ENCODE measurements around the gene TREM1. TPM values are rescaled to one million over a fixed set of nuclear protein-coding genes. Genes with fewer than 3 reads are reported as not detected.
"Not testable (repeated sequence)": the region's sequence is repeated elsewhere in the genome, so short reads cannot be mapped to it uniquely, and the experiment has no call there.

TREM1 gene
- total RNA-seq, 1 donor from 2014 or later = not detected

- peak; percentile 67 for DNase-seq
Measured at GRCh38 chr6:41257369-41258195, 28.9 kb downstream of the TREM1 start.

- DNase-seq = no peak
Measured at GRCh38 chr6:41256383-41256782, 30.1 kb downstream of the TREM1 start.

GRCh38 chr6:41255638-41256246, 30.7 kb downstream of the TREM1 start:
- DNase-seq = no peak

GRCh38 chr6:41255110-41255509, 31.4 kb downstream of the TREM1 start:
- no peak for DNase-seq

GRCh38 chr6:41252401-41253169, 33.9 kb downstream of the TREM1 start:
- no peak for DNase-seq

GRCh38 chr6:41247882-41248705, 38.4 kb downstream of the TREM1 start:
- no peak for DNase-seq

- no peak for DNase-seq
Measured at GRCh38 chr6:41247288-41247865, 39.1 kb downstream of the TREM1 start.

GRCh38 chr6:41246529-41246928, 40.0 kb downstream of the TREM1 start:
- DNase-seq = not testable (repeated sequence)

GRCh38 chr6:41239467-41240159, 46.9 kb downstream of the TREM1 start:
- no peak for DNase-seq

- DNase-seq = no peak
Measured at GRCh38 chr6:41237128-41237527, 49.4 kb downstream of the TREM1 start.

GRCh38 chr6:41236276-41236675, 50.2 kb downstream of the TREM1 start:
- DNase-seq = no peak

- no peak for DNase-seq
Measured at GRCh38 chr6:41232667-41233066, 53.8 kb downstream of the TREM1 start.

GRCh38 chr6:41231246-41231645, 55.2 kb downstream of the TREM1 start:
- no peak for DNase-seq

GRCh38 chr6:41229721-41230120, 56.8 kb downstream of the TREM1 start:
- no peak for DNase-seq

- no peak for DNase-seq
Measured at GRCh38 chr6:41228616-41229015, 57.9 kb downstream of the TREM1 start.

GRCh38 chr6:41228096-41228495, 58.4 kb downstream of the TREM1 start, which contains the start of gene TREML4:
Gene TREML4 (plus strand): TSS chr6:41228349. CDS start chr6:41228428, 79 bp downstream.
- no peak for DNase-seq

GRCh38 chr6:41226752-41227151, 59.7 kb downstream of the TREM1 start:
- DNase-seq = no peak

- DNase-seq = no peak
Measured at GRCh38 chr6:41224800-41225199, 61.7 kb downstream of the TREM1 start.
